ENCODE data around the gene PXK.

GRCh38 chr3:58329150-58329921 lies 3.4 kb upstream of the PXK start:
- TF ChIP-seq CTCF (conservative IDR thresholded peaks at IDR 0.05) (no peak), ZFX (IDR thresholded peaks at IDR 0.05) (no peak)
